ENCODE data around the gene SLC44A4. TPM values are rescaled to one million over a fixed set of nuclear protein-coding genes. Genes with fewer than 3 reads are reported as not detected.

Gene SLC44A4
- total RNA-seq, 1 donor from 2014 or later, result 0.32 TPM

DNA sequence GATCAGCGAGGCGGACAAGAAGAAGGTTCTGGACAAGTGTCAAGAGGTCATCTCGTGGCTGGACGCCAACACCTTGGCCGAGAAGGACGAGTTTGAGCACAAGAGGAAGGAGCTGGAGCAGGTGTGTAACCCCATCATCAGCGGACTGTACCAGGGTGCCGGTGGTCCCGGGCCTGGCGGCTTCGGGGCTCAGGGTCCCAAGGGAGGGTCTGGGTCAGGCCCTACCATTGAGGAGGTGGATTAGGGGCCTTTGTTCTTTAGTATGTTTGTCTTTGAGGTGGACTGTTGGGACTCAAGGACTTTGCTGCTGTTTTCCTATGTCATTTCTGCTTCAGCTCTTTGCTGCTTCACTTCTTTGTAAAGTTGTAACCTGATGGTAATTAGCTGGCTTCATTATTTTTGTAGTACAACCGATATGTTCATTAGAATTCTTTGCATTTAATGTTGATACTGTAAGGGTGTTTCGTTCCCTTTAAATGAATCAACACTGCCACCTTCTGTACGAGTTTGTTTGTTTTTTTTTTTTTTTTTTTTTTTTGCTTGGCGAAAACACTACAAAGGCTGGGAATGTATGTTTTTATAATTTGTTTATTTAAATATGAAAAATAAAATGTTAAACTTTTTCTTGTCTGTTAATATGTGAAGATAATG is 49.0 kb downstream of the SLC44A4 start:
- peaks cover 25% of the 10 kb centered on the region for H3K79me2 ChIP-seq (ENCODE audit: low read depth)
- Mint-ChIP-seq H3K4me1 (peaks cover 40% of the 10 kb centered on the region), H3K36me3 (peaks cover under 1% of the 10 kb centered on the region), H3K27ac (peak overlapping the region; percentile 31), H3K4me3 (peak overlapping the region; percentile 91), H3K27me3 (ENCODE audit: insufficient read depth, low read depth) (peaks cover 3% of the 10 kb centered on the region), H3K9me3 (no peaks in the 10 kb centered on the region)
- peak overlapping the region; percentile 83 for H2AFZ ChIP-seq (replicated peaks)
- H3K4me3 ChIP-seq, result peak overlapping the region; percentile 77
- TF ChIP-seq, protein P1, sequence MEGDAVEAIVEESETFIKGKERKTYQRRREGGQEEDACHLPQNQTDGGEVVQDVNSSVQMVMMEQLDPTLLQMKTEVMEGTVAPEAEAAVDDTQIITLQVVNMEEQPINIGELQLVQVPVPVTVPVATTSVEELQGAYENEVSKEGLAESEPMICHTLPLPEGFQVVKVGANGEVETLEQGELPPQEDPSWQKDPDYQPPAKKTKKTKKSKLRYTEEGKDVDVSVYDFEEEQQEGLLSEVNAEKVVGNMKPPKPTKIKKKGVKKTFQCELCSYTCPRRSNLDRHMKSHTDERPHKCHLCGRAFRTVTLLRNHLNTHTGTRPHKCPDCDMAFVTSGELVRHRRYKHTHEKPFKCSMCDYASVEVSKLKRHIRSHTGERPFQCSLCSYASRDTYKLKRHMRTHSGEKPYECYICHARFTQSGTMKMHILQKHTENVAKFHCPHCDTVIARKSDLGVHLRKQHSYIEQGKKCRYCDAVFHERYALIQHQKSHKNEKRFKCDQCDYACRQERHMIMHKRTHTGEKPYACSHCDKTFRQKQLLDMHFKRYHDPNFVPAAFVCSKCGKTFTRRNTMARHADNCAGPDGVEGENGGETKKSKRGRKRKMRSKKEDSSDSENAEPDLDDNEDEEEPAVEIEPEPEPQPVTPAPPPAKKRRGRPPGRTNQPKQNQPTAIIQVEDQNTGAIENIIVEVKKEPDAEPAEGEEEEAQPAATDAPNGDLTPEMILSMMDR (IDR thresholded peaks at IDR 0.05), result peak; percentile 69
- TF ChIP-seq EZH2 (IDR thresholded peaks at IDR 0.05) (no peak), EZH2phosphoT487 (IDR thresholded peaks at IDR 0.05) (no peak)
- no peaks in the 10 kb centered on the region for H3K36me3 ChIP-seq
- peaks cover 4% of the 10 kb centered on the region for H3K27me3 ChIP-seq
- no peak overlapping the region for H3K9ac ChIP-seq
- no peak overlapping the region for H3K27ac ChIP-seq
- peak; percentile 55 for DNase-seq (ENCODE audit: low spot score)
- H3K4me2 ChIP-seq, result peak overlapping the region; percentile 99
- H3K9me3 ChIP-seq (ENCODE audit: low read depth), result no peaks in the 10 kb centered on the region
- H3F3A ChIP-seq (ENCODE audit: low read depth), result peaks cover 33% of the 10 kb centered on the region
- H3K4me1 ChIP-seq, result peaks cover 8% of the 10 kb centered on the region
- no peaks in the 10 kb centered on the region for H4K20me1 ChIP-seq (ENCODE audit: low read depth)

DNA sequence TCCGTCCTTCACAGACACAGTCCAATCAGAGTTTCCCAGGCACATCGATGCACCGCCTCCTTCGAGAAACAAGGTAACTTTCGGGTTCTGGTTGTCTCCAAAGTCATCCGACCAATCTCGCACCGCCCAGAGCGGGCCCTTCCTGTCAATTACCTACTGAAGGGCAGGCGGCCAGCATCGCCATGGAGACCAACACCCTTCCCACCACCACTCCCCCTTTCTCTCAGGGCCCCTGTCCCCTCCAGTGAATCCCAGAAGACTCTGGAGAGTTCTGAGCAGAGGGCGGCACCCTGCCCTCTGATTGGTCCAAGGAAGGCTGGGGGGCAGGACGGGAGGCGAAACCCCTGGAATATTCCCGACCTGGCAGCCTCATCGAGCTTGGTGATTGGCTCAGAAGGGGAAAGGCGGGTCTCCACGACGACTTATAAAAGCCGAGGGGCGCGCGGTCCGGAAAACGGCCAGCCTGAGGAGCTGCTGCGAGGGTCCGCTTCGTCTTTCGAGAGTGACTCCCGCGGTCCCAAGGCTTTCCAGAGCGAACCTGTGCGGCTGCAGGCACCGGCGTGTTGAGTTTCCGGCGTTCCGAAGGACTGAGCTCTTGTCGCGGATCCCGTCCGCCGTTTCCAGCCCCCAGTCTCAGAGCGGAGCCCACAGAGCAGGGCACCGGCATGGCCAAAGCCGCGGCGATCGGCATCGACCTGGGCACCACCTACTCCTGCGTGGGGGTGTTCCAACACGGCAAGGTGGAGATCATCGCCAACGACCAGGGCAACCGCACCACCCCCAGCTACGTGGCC is 51.3 kb downstream of the SLC44A4 start, which contains the start of gene HSPA1B:
Gene HSPA1B, plus strand, starts transcription at position 453 of the 794 bp plus-strand sequence. Its CDS starts 213 bp downstream, at position 666.
- Histone ChIP-seq H3K79me2 (ENCODE audit: low read depth) (peaks cover 24% of the 10 kb centered on the region), H2AFZ (replicated peaks) (peak within 1 kb of the TSS; percentile 48), H3K36me3 (no peaks in the 10 kb centered on the region), H4K20me1 (ENCODE audit: low read depth) (no peaks in the 10 kb centered on the region), H3K27me3 (peaks cover 4% of the 10 kb centered on the region), H3K9me3 (ENCODE audit: low read depth) (no peaks in the 10 kb centered on the region), H3K4me2 (peak within 1 kb of the TSS; percentile 85), H3K9ac (no peak within 1 kb of the TSS), H3K4me3 (peak within 1 kb of the TSS; percentile 58), H3K4me1 (peaks cover 8% of the 10 kb centered on the region), H3F3A (ENCODE audit: low read depth) (peaks cover 39% of the 10 kb centered on the region), H3K27ac (peak within 1 kb of the TSS; percentile 73)
- TF ChIP-seq, protein P1 (IDR thresholded peaks at IDR 0.05), result no peak
- no peak for TF ChIP-seq EZH2 (IDR thresholded peaks at IDR 0.05)
- TF ChIP-seq EZH2phosphoT487 (IDR thresholded peaks at IDR 0.05), result no peak
- H3K9me3 Mint-ChIP-seq, result no peaks in the 10 kb centered on the region
- peak; percentile 99 for DNase-seq (ENCODE audit: low spot score)
- peak within 1 kb of the TSS; percentile 89 for H3K4me3 Mint-ChIP-seq
- peaks cover 2% of the 10 kb centered on the region for H3K27me3 Mint-ChIP-seq (ENCODE audit: insufficient read depth, low read depth)
- no peaks in the 10 kb centered on the region for H3K36me3 Mint-ChIP-seq
- peaks cover 45% of the 10 kb centered on the region for H3K4me1 Mint-ChIP-seq
- peak within 1 kb of the TSS; percentile 99 for H3K27ac Mint-ChIP-seq

DNA sequence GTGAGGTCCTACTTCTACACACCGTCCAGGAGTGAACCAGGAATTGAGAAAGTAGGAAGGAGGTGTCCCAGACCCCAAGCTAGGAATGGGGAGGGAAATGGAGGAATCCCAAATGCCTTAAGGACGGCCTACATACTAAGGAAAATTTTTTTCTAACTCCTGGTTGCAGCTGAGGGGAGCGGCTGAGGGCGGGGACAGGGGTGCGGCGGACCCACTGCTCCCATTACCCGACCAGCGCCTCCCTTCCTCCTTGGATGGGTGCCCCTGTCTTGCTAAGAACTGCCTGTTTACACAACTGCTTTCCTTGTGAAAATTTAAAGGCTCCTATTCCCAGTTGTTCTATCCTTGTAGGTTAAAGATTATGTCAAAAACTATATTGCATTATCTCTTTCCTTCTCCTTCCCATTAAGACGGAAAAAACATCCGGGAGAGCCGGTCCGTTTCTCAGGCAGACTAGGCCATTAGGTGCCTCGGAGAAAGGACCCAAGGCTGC is 52.0 kb downstream of the SLC44A4 start:
- H3F3A ChIP-seq (ENCODE audit: low read depth), result peaks cover 43% of the 10 kb centered on the region
- Mint-ChIP-seq H3K4me1 (peaks cover 50% of the 10 kb centered on the region), H3K36me3 (no peaks in the 10 kb centered on the region), H3K27ac (peak overlapping the region; percentile 99), H3K9me3 (no peaks in the 10 kb centered on the region), H3K27me3 (ENCODE audit: insufficient read depth, low read depth) (peaks cover 2% of the 10 kb centered on the region), H3K4me3 (peak overlapping the region; percentile 89)
- no peaks in the 10 kb centered on the region for H3K9me3 ChIP-seq (ENCODE audit: low read depth)
- DNase-seq (ENCODE audit: low spot score), result peak; percentile 57
- H3K27ac ChIP-seq, result peak overlapping the region; percentile 73
- peaks cover 8% of the 10 kb centered on the region for H3K4me1 ChIP-seq
- peak overlapping the region; percentile 79 for H3K4me2 ChIP-seq
- H3K79me2 ChIP-seq (ENCODE audit: low read depth), result peaks cover 24% of the 10 kb centered on the region
- peak overlapping the region; percentile 48 for H2AFZ ChIP-seq (replicated peaks)
- H3K9ac ChIP-seq, result no peak overlapping the region
- TF ChIP-seq EZH2phosphoT487 (IDR thresholded peaks at IDR 0.05) (no peak), EZH2 (IDR thresholded peaks at IDR 0.05) (no peak)
- TF ChIP-seq, protein P1 (IDR thresholded peaks at IDR 0.05), result no peak
- H3K36me3 ChIP-seq, result no peaks in the 10 kb centered on the region
- no peaks in the 10 kb centered on the region for H4K20me1 ChIP-seq (ENCODE audit: low read depth)
- H3K27me3 ChIP-seq, result peaks cover 4% of the 10 kb centered on the region
- H3K4me3 ChIP-seq, result peak overlapping the region; percentile 47
